Measurements from ENCODE around the gene TRIAP1.

DNA sequence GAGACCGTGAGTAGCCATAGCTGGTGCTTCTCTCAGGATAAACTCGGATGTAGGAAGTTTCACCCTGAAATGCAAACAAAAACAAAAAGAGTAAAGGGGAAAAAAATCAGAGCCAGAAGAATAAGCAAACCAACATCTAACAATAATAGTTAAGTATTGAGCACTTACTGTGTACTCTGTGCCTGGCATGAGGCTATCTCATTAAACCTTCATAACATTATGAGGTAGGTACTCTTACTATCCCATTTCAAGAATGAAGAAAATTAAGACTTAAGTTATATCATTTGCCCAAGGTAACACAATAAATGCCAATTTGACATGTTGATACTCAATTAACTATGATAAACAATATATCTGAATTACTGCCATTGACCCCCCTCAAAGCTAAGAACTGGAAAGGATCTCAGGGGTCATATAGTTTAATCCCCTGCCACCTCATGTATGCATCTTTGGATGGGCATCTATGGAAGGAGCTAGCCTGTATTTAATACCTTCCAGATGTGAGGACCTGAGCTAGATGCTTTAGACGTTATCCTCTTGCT is 16.0 kb upstream of the TRIAP1 start:
- no peak for TF ChIP-seq EZH2 (IDR thresholded peaks at IDR 0.05; ENCODE audit: borderline replicate concordance, low read length)
- TF ChIP-seq, protein P1, sequence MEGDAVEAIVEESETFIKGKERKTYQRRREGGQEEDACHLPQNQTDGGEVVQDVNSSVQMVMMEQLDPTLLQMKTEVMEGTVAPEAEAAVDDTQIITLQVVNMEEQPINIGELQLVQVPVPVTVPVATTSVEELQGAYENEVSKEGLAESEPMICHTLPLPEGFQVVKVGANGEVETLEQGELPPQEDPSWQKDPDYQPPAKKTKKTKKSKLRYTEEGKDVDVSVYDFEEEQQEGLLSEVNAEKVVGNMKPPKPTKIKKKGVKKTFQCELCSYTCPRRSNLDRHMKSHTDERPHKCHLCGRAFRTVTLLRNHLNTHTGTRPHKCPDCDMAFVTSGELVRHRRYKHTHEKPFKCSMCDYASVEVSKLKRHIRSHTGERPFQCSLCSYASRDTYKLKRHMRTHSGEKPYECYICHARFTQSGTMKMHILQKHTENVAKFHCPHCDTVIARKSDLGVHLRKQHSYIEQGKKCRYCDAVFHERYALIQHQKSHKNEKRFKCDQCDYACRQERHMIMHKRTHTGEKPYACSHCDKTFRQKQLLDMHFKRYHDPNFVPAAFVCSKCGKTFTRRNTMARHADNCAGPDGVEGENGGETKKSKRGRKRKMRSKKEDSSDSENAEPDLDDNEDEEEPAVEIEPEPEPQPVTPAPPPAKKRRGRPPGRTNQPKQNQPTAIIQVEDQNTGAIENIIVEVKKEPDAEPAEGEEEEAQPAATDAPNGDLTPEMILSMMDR (IDR thresholded peaks at IDR 0.05; ENCODE audit: low read length) = no peak

Data from OCI-LY1 (cell line).